ENCODE results near the gene CCDC152. TPM values are rescaled to one million over a fixed set of nuclear protein-coding genes. Genes with fewer than 3 reads are reported as not detected.
"Not testable (repeated sequence)": the region's sequence is repeated elsewhere in the genome, so short reads cannot be mapped to it uniquely, and the experiment has no call there.

The CCDC152 gene
- total and polyA plus RNA-seq, 10 of the 15 experiments (the other 5 are each of a cell fraction or from before 2014, with no cell fraction given): 0.12 to 25.8 (median 13.5) TPM

DNA sequence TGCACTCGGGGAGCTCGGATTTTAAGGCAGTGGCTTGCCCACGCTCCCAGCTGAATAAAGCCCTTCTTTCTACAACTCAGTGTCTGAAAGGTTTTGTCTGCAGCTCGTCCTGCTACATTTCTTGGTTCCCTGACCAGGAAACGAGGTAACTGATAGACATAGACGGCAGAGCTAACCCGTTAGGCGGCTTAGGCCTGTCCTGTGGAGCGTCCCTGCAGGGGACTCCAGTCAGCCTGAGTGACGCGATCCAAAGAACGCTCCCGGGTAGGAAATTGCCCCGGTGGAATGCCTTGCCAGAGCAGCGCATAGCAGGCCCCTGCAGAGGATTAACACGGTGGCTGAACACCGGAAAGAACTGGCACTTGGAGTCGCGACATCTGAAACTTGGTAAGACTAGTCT is 56.9 kb downstream of the CCDC152 start (continued):
- TF ChIP-seq, protein P1, sequence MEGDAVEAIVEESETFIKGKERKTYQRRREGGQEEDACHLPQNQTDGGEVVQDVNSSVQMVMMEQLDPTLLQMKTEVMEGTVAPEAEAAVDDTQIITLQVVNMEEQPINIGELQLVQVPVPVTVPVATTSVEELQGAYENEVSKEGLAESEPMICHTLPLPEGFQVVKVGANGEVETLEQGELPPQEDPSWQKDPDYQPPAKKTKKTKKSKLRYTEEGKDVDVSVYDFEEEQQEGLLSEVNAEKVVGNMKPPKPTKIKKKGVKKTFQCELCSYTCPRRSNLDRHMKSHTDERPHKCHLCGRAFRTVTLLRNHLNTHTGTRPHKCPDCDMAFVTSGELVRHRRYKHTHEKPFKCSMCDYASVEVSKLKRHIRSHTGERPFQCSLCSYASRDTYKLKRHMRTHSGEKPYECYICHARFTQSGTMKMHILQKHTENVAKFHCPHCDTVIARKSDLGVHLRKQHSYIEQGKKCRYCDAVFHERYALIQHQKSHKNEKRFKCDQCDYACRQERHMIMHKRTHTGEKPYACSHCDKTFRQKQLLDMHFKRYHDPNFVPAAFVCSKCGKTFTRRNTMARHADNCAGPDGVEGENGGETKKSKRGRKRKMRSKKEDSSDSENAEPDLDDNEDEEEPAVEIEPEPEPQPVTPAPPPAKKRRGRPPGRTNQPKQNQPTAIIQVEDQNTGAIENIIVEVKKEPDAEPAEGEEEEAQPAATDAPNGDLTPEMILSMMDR (IDR thresholded peaks at IDR 0.05 in 2 of 3, conservative IDR thresholded peaks at IDR 0.05 in 1 of 3; ENCODE audit: control insufficient read depth in 2 of 3, extremely low read depth in 1 of 3, insufficient read depth in 1 of 3, low read depth in 3 of 3, low read length in 3 of 3): no peak
- no peak for TF ChIP-seq JUNB (IDR thresholded peaks at IDR 0.05)
- TF ChIP-seq, protein P2, sequence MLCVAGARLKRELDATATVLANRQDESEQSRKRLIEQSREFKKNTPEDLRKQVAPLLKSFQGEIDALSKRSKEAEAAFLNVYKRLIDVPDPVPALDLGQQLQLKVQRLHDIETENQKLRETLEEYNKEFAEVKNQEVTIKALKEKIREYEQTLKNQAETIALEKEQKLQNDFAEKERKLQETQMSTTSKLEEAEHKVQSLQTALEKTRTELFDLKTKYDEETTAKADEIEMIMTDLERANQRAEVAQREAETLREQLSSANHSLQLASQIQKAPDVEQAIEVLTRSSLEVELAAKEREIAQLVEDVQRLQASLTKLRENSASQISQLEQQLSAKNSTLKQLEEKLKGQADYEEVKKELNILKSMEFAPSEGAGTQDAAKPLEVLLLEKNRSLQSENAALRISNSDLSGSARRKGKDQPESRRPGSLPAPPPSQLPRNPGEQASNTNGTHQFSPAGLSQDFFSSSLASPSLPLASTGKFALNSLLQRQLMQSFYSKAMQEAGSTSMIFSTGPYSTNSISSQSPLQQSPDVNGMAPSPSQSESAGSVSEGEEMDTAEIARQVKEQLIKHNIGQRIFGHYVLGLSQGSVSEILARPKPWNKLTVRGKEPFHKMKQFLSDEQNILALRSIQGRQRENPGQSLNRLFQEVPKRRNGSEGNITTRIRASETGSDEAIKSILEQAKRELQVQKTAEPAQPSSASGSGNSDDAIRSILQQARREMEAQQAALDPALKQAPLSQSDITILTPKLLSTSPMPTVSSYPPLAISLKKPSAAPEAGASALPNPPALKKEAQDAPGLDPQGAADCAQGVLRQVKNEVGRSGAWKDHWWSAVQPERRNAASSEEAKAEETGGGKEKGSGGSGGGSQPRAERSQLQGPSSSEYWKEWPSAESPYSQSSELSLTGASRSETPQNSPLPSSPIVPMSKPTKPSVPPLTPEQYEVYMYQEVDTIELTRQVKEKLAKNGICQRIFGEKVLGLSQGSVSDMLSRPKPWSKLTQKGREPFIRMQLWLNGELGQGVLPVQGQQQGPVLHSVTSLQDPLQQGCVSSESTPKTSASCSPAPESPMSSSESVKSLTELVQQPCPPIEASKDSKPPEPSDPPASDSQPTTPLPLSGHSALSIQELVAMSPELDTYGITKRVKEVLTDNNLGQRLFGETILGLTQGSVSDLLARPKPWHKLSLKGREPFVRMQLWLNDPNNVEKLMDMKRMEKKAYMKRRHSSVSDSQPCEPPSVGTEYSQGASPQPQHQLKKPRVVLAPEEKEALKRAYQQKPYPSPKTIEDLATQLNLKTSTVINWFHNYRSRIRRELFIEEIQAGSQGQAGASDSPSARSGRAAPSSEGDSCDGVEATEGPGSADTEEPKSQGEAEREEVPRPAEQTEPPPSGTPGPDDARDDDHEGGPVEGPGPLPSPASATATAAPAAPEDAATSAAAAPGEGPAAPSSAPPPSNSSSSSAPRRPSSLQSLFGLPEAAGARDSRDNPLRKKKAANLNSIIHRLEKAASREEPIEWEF (IDR thresholded peaks at IDR 0.05; ENCODE audit: insufficient replicate concordance, low read depth, low read length): no peak
- TF ChIP-seq BACH1 (IDR thresholded peaks at IDR 0.05; ENCODE audit: borderline replicate concordance): no peak
- no peak for TF ChIP-seq PKNOX1 (IDR thresholded peaks at IDR 0.05)

DNA sequence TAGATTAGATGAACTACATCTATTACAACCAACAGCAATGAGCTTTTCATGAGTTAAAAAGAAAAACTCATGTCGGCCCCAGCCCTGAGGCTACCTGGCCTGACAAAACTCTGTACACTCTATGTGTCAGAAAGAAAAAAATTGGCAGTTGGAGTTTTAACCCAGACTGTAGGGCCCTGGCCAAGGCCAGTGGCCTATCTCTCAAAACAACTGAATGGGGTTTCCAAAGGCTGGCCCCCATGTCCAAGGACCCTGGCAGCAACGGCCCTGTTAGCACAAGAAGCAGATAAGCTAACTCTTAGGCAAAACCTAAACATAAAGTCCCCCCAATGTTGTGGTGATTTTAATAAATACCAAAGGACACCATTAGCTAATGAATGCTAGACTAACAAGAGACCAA is 59.9 kb downstream of the CCDC152 start:
- H3K9me3 ChIP-seq (replicated peaks; ENCODE audit: control insufficient read depth, insufficient read depth, low read length); POLR2A ChIA-PET; H3K4me1 ChIP-seq (ENCODE audit: control insufficient read depth, insufficient read depth, low read length); H3K4me3 ChIP-seq; in situ Hi-C loops (cut with MboI); H3K4me2 ChIP-seq (ENCODE audit: control insufficient read depth, insufficient read depth); RAD21 ChIA-PET (ENCODE audit: unreplicated experiment); H3K36me3 ChIP-seq (ENCODE audit: control insufficient read depth in 2 of 2, insufficient read depth in 2 of 2, low read length in 1 of 2); H3K79me2 ChIP-seq (ENCODE audit: control insufficient read depth, insufficient read depth, low read length); BruUV-seq (replicated peaks); ATAC-seq; intact Hi-C loops (cut with micrococcal nuclease; ENCODE audit: unreplicated experiment); H3K27me3 ChIP-seq (replicated peaks in 1 of 2; ENCODE audit: control insufficient read depth in 2 of 2, insufficient read depth in 2 of 2, low read length in 1 of 2); H4K20me1 ChIP-seq (ENCODE audit: control insufficient read depth, insufficient read depth); H3K9ac ChIP-seq (ENCODE audit: control insufficient read depth, insufficient read depth, low read length); H3K27ac ChIP-seq (ENCODE audit: control insufficient read depth, insufficient read depth); FAIRE-seq; H2AFZ ChIP-seq (ENCODE audit: control insufficient read depth, low read depth, low read length); DNase-seq (ENCODE audit: low read depth, low spot score): not testable (repeated sequence)
- 100% methylated on average over 2 of the region's 2 CpGs for WGBS (ENCODE audit: insufficient coverage, insufficient replicate concordance, low lambda C conversion rate, missing lambda C conversion rate)
- ChIA-PET SMC1A (ENCODE audit: uncharacterized antibody, unreplicated experiment) (interaction anchor here (0.8 to 2.0 kb wide), 6 partner anchors 11 to 64 kb away, joined by 3 to 14 read pairs (median 3); no protein-coding TSS in a partner anchor), CTCF (interaction anchor here (0.8 kb wide), 1 partner anchor 92 kb away, joined by 3 read pairs; no protein-coding TSS in a partner anchor)
